ENCODE data around the gene ZNF254.

The ZNF254 gene

GRCh38 chr19:24178207-24178606, 91.2 kb downstream of the ZNF254 start:
- no peak overlapping the region for H3K4me3 ChIP-seq (ENCODE audit: low read depth, low read length)
- no peak for TF ChIP-seq CTCF (IDR thresholded peaks at IDR 0.05; ENCODE audit: low read depth, low read length, missing control alignments)
- no peak for DNase-seq (ENCODE audit: low read depth)

Data from GM12864 (cell line).